GM18858 (cell line): Measurements from ENCODE around the gene RPRD1A.
"Not testable (repeated sequence)": the region's sequence is repeated elsewhere in the genome, so short reads cannot be mapped to it uniquely, and the experiment has no call there.

ENCODE experiments used
- ATAC-seq: cut with Tn5 transposase; IDR thresholded peaks from one replicate; pipeline ENCODE4 v1.9.1; 2021; ENCODE audit not compliant: unreplicated experiment

The RPRD1A gene, protein sequence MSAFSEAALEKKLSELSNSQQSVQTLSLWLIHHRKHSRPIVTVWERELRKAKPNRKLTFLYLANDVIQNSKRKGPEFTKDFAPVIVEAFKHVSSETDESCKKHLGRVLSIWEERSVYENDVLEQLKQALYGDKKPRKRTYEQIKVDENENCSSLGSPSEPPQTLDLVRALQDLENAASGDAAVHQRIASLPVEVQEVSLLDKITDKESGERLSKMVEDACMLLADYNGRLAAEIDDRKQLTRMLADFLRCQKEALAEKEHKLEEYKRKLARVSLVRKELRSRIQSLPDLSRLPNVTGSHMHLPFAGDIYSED

DNA sequence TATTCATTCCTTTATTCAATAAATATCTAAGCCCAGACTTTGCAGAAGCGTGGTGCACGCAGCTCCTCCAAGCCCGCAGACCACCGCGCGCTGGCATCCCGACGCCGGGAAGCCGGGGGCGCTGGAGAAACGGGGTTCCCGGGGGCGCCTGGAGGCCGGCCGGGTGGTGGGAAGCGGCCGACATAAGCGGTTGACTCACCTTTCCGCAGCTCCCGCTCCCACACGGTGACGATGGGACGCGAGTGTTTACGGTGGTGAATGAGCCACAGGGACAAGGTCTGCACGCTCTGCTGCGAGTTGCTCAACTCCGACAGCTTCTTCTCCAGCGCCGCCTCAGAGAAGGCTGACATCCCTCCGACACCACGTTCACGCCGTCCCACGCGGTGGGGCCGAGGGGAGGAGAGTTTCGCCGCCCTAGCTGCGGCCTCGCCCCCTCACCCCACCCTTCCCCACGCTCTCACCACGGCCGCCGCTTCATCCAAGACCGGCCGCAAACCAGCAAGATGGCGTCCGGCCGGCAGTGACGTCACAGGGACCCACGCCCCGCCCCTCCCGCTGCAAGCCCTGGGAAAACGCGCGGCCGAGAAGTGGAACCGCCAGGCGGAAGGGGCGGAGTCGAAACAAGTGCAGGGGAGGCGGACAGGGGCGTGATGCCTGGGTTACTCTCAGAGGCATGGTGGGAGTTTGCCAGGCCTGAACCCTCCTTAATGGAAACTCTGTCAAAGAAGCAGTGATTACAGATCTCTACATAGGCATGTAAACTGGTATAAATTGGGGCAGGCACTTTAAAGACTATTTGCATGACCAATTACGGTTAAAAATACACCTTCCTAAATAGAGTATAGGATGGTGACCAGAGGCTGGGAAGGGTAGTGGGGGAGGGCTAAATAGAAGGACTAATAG lies at the start of gene RPRD1A:
TSS of gene RPRD1A (minus strand) at position 505 of the 903 bp plus-strand sequence. CDS start at position 350, 155 bp downstream.
- peak; percentile 80 for ATAC-seq

DNA sequence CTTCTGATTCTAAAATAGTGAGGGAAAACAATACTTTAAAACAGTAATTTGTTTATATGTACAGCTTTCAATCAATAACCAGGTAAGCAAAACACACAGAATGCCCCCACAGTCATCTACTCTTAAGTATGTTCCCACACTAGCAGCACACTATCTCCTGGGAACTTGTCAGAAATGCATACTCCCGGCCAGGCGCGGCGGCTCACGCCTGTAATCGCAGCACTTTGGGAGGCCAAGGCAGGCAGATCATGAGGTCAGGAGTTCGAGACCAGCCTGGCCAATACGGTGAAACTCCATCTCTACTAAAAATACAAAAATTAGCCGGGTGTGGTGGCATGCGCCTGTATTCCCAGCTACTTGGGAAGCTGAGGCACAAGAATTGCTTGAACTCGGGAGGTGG lies 49.4 kb upstream of the RPRD1A start:
- not testable (repeated sequence) for ATAC-seq

DNA sequence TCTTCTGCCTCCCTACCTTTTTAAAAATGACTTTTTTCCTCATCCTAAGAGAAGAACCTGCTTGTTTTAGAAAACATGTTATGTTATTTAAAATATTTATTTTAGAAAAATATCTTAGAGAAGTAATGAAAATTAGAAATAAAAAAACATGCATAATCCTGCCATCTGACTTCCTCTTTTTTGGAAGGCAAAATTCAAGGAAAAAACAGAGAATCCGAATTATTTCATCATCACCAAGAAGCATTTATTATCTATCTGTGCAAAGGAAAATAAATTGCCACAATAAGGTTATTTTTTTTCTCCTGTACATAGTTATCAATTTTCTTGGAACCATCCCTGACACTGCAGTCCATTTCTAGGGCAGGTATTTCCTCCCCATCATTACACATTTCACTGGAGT lies 47.4 kb upstream of the RPRD1A start:
- no peak for ATAC-seq

DNA sequence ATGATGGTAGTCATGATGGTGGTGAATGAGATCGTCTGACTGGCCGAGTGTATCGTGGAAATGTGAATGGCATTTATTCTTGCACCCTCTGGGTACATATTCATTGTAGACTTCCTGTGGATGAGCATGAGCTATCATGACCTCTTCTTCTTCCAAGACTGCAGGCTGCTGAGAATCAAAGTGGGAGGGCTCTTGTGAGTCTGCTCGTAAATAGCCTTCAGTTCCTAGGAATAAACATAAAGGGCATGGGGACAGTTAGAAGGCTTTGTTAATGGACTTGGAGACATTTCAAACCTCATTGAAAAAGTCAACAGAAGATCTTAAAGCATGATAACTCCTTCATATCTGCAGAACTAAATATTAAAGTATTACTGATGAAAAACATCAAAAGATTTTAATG lies 46.9 kb upstream of the RPRD1A start:
- ATAC-seq, result no peak

DNA sequence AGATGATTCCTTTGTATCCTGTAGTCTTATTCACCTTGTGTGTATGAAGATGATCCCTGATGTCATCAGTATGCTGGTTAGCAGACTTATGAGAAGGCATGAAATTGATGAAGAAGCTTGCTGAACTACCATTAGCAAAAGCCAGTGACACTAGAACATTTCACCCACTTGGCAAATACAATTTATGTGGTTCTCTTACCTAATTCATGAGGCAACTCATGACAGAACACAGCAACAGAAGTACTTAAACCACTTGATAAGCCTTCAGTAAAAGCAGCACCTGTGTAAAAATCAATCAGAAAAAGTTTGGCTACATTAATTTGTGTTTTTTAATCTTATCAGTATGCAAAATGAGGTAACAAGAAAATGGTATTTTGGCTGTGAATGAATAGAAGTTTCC lies 44.9 kb upstream of the RPRD1A start:
- no peak for ATAC-seq

DNA sequence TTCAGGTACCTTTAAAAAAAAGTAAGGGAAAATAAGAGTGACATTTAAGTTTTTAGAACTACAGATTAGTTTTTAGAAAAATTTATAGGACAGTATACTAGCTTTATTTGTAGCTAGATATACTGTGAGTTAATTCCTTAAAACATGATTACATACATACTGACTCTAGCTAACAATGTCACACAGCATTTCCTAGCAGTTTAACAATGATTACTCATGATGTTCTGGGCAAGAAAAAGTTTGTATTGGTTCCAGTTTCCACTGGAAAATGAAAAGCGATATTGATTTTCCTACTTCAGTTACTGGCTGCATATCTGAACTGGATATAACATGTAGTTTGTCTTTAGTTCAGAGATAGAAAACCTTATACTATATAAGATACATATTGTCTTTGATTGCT lies 42.4 kb upstream of the RPRD1A start:
- ATAC-seq, result no peak

DNA sequence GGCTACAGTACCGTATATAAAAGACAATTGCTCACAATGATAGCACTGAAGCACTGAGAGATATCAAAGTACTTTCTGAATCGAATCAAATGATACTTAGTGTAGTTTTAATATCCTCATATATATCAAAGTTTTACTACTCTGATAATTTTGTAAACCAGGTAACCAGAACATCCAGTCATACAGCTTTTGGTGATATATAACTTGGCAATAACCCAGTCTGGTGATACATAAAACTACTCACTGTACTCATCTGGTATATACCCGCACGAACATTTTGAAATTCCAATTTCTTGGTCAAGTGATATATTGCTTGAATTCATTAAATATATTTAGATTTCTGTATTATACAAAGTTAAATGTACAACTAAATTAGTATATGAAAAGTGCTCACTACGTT lies 41.2 kb upstream of the RPRD1A start:
- ATAC-seq, result no peak

DNA sequence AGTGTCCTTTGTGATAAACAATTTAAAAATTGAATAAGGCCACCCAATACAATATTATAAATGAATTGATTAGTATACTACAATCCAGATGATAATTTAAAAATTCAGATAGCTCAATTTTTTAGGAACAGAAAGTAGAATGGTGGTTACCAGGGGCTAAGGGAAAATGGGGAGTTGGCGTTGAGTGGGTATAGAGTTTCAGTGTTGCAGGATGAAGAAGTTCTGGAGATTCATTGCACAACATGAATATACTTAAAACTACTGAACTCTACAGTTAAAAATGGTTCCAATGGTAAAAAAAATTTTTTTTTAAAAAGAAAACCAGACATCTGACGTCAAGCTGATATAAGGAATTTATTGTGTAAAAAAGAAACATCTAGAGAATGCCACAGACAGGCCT lies 40.8 kb upstream of the RPRD1A start:
- no peak for ATAC-seq

DNA sequence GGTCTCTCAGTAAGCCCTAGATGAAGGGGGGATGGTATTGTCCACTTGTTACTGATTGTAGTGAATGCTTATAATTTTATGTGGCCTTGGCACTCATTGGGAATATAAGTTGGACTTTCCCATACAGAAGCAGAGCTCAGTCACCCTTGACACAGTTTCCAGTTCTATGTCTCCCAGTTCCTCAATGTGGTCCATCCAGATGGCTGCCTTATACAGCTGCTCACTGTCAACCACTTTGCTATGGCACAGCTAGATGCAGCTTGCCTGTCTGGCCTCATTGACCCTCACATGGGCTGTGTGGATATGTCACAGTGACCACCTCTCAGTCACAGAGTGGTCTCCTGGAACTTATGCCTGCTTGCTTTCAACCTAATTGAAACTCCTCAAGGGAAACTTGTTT lies 40.1 kb upstream of the RPRD1A start:
- ATAC-seq, result no peak

DNA sequence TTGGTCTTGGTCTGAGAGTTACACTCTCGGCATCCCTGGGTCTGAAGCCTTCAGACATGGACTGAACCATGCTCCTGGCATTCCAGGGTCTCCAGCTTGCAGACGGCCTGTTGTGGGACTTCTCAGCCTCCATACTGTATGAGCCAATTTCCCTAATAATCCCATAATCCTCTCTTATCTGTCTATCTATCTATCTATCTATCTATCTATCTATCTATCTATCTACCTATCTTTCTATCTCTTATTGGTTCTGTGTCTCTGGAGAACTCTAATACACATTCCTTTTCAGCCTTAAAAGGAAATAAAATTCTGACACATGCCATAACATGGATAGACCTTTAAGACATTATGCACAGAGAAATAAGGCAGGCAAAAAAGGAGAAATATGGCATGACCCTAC lies 37.4 kb upstream of the RPRD1A start:
- ATAC-seq, result no peak

DNA sequence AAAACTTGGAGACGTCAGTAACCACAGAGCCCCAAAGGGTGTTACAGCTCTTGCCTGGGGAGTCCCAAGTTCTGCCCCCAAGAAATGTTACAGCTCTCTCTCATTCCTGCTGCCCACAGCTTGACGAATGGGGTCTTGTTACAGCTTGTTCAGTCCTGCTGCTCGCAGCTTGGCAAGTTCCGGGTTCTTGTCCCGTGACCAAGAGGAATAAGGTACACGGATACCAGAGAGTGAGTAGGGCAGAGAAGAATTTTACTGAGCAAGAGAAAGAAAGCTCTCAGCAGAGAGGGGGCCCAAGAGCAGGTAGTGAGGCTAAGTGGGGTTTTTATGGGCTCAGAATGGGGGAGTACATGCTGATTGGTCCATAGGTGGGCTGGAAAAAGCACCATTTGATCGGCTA lies 34.6 kb upstream of the RPRD1A start:
- ATAC-seq, result no peak

DNA sequence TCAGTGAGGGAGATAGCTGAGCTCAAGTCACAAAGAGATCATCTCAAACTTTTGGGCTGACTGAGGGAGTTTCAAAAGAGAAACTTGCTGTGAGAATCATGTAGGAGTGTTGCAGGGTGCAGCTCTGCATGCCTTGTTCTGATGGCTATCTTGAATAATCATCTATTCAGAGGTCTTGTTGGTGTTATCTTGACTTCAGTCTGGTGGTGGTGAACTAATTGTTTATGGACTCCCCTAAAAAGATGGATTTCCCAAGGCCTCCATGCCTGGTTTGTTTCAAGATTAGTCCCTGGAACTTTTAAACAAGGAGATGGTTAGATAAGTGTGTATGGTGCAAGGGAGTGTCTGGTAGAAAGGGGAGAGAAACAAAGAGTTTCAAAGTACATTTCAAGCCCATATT lies 32.0 kb upstream of the RPRD1A start:
- no peak for ATAC-seq

DNA sequence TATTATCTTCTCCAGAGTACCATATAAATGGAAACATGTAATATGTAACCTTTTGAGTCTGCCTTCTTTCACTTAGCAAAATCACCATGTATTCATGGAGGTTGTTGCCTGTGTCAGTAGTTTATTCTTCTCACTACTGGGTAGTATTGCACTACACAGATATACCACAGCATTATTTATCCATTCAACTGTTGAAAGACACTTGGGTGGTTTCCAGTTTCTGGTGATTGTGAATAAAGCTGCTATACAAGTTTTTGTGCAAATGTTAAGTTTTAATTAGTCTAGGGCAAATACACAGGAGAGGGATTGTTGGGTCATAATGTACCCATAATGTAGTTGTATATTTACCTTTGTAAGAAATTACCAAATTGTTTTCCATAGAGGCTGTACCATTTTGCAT lies 29.6 kb upstream of the RPRD1A start:
- ATAC-seq, result no peak

DNA sequence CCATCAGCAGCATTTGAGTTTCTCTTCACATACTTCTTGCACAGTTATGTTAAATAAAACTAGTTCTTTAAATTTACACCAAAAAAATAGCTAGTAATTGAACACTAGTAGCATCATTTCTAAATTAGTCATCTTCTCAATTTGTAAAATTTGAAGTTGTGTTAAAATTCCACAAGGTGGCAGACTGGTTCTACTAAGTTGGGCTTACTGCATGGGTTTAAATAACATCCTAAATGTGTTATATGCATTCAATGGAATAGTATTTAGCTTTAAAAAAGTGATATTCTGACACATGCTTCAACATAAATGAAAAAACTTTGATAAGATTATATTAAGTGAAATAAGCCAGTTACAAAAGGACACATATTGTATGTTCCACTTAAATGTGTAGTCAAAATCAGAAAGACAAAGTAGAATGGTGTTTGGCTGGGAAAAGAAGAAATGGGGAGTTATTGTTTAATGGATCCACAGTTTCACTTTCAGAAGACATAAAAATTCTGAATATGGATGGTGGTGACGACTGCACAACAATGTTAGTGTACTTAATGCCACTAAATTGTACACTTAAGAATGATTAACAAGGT lies 28.7 kb upstream of the RPRD1A start:
- ATAC-seq, result no peak

DNA sequence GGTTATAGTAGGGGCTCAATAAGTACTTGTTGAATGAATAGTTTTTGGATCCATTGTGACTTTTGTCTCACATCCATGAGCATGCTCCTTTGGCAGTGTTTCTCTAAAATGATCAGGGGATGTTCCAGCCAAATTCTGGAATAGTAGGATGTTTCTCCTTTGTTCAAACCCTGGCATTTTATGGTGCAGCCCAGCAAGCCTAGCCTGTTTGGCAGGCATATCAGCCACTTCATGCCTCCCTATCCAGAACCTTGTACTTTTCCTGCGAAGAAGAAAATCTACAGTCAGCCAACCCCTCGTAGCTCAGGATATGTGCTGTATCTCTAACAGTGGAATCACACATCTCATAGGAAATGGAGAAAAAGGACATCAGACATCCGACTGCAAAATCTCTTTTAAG lies 27.1 kb upstream of the RPRD1A start:
- no peak for ATAC-seq

DNA sequence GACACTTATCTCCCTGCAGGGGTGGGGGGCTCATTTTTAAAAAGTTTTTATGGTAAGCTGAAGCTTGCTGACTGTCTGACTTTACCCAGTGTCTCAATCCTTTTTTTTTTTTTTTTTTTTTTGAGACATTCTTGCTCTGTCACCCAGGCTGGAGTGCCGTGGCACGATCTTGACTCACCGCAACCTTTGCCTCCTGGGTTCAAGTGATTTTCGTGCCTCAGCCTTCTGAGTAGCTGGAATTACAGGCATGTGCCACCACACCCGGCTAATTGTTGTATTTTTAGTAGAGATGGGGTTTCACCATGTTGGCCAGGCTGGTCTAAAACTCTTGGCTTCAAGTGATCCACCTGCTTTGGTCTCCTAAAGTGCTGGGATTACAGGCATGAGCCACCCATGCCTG lies 24.8 kb upstream of the RPRD1A start:
- ATAC-seq, result not testable (repeated sequence)

DNA sequence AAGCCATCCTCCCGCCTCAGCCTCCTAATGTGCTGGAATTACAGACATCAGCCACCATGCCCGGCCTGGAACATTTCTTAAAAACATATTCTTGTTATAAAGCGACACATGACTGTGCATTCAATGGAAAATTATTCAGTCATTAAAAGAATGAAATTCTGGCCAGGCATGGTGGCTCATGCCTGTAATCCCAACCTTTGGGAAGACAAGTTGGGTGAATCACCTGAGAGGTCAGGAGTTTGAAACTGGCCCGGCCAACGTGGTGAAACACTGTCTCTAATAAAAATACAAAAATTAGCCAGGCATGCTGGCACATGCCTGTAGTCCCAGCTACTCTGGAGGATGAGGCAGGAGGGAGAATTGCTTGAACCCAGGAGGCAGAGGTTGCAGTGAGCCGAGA lies 21.6 kb upstream of the RPRD1A start:
- ATAC-seq, result no peak

DNA sequence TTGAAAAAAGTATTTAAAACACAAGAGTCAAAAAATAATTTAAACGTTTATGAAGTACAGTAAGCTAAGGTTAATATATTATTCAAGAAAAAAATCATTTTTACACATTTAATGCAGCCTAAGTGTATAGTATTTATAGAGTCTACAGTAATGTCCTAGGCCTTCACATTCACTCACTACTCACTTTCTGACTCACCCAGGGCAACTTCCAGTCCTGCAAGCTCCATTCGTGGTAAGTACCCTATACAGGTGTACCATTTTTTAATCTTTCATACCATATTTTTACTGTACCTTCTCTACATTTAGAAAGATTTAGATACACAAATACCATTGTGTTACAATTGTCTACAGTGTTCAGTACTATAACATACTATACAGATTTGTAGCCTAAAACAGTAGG lies 20.9 kb upstream of the RPRD1A start:
- no peak for ATAC-seq

DNA sequence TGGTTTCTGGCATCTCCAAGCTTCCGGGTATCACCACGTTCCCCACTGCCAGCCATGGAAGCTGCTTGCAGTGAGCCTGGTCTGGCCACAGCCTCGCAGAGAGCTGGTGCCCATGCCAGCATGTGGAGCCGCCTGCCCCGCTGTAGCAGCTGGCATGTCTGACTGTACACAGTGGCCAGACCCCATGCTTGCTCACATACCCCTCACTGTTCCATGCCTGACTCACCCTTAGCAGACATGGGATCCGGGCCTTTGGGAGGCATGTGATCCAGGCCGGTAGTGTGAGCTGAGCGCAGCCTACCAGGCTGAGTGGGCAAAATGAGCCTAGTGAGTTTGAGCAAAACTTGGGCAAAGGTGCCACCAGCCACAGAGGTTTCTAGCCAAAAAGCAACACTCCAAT lies 18.8 kb upstream of the RPRD1A start:
- ATAC-seq, result no peak

DNA sequence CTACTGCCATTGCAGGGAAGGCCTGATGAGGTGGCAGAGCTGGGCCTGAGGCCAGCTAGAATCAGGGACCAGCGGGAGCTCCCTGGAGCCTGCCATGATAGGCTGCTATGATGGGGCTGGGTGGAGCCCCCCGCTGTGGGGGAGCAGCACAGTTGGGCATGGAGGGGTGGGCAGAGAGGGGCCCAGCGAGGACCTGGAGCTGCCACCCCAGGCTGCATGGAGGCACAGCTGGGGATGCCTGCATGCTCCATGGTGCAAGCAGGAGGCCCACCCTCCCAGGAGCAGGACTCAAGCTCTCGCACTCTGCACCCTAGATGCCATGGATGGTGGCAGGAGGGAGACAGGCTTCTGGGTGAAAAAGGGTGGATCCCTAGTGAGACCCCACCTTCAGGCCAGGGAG lies 17.8 kb upstream of the RPRD1A start:
- no peak for ATAC-seq

DNA sequence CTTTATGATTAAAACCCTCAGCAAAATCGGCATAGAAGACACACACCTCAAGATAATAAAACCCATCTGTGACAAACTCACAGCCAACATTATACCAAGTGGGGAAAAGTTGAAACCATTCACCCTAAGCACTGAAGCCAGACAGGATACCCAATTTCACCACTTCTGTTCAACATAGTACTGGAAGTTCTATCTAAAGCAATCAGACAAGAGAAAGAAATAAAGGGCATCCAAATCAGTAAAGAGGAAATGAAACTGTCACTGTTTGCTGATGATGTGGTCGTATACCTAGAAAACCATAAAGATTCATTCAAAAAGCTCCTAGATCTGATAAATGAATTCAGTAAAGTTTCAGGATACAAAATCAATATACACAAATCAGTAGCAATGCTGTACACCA lies 16.4 kb upstream of the RPRD1A start:
- no peak for ATAC-seq

DNA sequence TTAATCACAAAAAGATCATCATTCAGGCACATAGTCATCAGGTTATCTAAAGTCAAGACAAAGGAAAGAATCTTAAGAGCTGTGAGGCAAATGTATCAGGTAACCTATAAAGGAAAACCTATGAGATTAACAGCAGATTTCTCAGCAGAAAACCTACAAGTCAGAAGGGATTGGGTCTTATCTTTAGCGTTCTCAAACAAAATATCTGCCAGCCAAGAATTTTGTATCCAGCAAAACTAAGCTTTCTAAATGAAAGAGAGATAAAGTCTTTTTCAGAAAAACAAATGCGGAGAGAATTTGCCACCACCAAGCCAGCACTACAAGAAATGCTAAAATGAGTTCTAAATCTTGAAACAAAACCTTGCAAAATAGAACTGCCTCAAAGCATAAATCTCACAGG lies 13.8 kb upstream of the RPRD1A start:
- not testable (repeated sequence) for ATAC-seq
